Lung (tissue), 12 donors: Measurements from ENCODE around the gene MARCHF3. TPM values are rescaled to one million over a fixed set of nuclear protein-coding genes. Genes with fewer than 3 reads are reported as not detected.
A peak's percentile ranks its signal among the peaks of the same experiment; 100 is the strongest.

ENCODE experiments used
- ATAC-seq: fragments of 200-7000 bp; cut with Tn5 transposase; one replicate; pipeline ENCODE4 v1.9.1; 2020; ENCODE audit warnings: moderate number of reproducible peaks; ENCODE audit not compliant: insufficient read depth, low FRiP score
- DNase-seq, 3 donors: peaks; one replicate each; pipeline ENCODE4 v3.0.0-alpha.2; 2013 to 2017
- H3K27ac ChIP-seq, 2 donors: one replicate each; pipeline ENCODE4 v1.5.1; 2013; ENCODE audit warnings: mild to moderate bottlenecking in 2 of 2, moderate library complexity in 2 of 2, control low read depth in 1 of 2, inconsistent platforms in 1 of 2, low read depth in 1 of 2, low read length in 1 of 2
- H3K27me3 ChIP-seq, 3 donors: one replicate each; pipeline ENCODE4 v1.5.1; 2013; ENCODE audit warnings: low read length in 2 of 3; ENCODE audit not compliant: control insufficient read depth in 3 of 3, insufficient read depth in 3 of 3
- H3K36me3 ChIP-seq, 4 donors: one replicate each; pipeline ENCODE4 v1.5.1; 2013; ENCODE audit warnings: low read length in 4 of 4, mild to moderate bottlenecking in 1 of 4, moderate library complexity in 1 of 4; ENCODE audit not compliant: control insufficient read depth in 4 of 4, insufficient read depth in 4 of 4
- H3K4me1 ChIP-seq, 5 donors: one replicate each; pipeline ENCODE4 v1.5.1; 2013; ENCODE audit warnings: low read length in 5 of 5, mild to moderate bottlenecking in 2 of 5, moderate library complexity in 1 of 5; ENCODE audit not compliant: control insufficient read depth in 5 of 5, insufficient read depth in 5 of 5
- H3K4me3 ChIP-seq: one replicate; pipeline ENCODE4 v1.5.1; 2013; ENCODE audit warnings: mild to moderate bottlenecking, control low read depth, moderate library complexity
- H3K9ac ChIP-seq, 2 donors: one replicate each; pipeline ENCODE4 v1.5.1; 2013; ENCODE audit warnings: low read length in 2 of 2, control low read depth in 1 of 2; ENCODE audit not compliant: insufficient read depth in 1 of 2
- H3K9me3 ChIP-seq, 4 donors: one replicate each; pipeline ENCODE4 v1.5.1; 2013; ENCODE audit warnings: low read length in 3 of 4, mild to moderate bottlenecking in 1 of 4, moderate library complexity in 1 of 4; ENCODE audit not compliant: control insufficient read depth in 4 of 4, insufficient read depth in 3 of 4
- CTCF ChIP-seq: IDR thresholded peaks from 2 replicates; pipeline ENCODE4 v1.5.1; 2012; ENCODE audit warnings: mild to moderate bottlenecking; ENCODE audit errors: control extremely low read depth, extremely low read depth
- WGBS, 2 donors: extraction: QIAGEN DNeasy Blood & Tissue Kit; methylation state at CpG; one replicate each; pipeline ENCODE4 v1.1.7; 2013; 5-methylcytosine and 5-hydroxymethylcytosine counted together
- polyA plus RNA-seq, 2 donors: library from polyadenylated mRNA; stranded (reverse); fragments of 200-250 nt; gene quantifications; one replicate each; pipeline ENCODE4 v1.2.1, GENCODE V29; 2013
- total RNA-seq, 2 donors: library from RNA; depleted of rRNA in 1 of 2; stranded (reverse); fragments of >200 nt in 1 of 2; gene quantifications; one replicate each; pipeline ENCODE4 v1.2.1, GENCODE V29; 2014 to 2021
- donor health status: control.
- donor health status: control.
- donor health status: Bipolar disorder and iron deficiency.
- donor health status: healthy.
- donor health status: DM: yes; HTN: yes; CAD: no.

Gene MARCHF3
- total and polyA plus RNA-seq, 4 donors: 3.7 to 17.0 (median 13.1) TPM

DNA sequence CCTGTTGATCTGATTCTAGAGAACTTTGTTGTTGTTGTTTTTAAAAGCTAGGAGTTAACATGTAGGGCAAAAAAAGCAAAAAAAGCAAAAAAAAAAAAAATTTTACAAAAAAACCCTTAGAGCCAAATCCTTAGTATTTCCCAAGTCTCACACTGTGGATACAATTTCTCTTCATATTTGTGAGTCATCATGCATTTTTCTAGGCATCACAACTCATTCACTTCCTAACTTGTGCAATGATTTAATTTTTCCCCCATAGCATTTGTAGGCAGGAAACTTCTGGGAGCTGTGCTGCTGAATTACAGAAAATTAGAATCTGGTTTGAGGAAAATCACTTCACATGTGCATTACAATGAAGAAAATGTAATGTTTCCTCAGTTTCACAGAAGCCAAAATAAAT, 91.9 kb downstream of the MARCHF3 start:
- peak in 1 of 3 donors; percentile 18 for DNase-seq
- H3K27ac ChIP-seq: no peak overlapping the region
- no peaks in the 10 kb centered on the region for H3K27me3 ChIP-seq
- peaks cover 0 to 9% (median 0%) of the 10 kb centered on the region in 5 donors for H3K4me1 ChIP-seq
- ATAC-seq: peak; percentile 59
- TF ChIP-seq CTCF: no peak
- H3K9ac ChIP-seq: no peak overlapping the region
- no peak overlapping the region for H3K4me3 ChIP-seq
- no peaks in the 10 kb centered on the region for H3K9me3 ChIP-seq
- H3K36me3 ChIP-seq: no peaks in the 10 kb centered on the region

DNA sequence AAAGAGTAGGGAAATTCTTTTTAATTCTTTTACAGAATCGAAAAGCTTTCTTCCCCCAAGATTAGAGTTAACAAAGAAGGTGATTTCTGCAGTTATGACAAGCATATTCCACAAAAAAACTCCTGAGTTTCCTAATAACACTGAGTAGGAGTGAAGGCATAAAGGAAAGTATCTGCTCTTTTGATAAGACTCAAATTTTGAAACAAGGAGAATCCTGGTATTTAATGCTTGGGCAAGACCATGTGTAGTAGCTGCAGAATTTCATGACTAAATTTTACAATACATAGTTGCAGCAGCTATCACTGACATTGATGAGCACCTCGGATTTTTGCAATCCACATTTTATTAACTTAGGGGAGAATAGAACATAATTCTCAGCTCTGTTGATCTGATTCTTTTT, 92.6 kb downstream of the MARCHF3 start:
- H3K36me3 ChIP-seq: no peaks in the 10 kb centered on the region
- DNase-seq: no peak
- no peak for TF ChIP-seq CTCF
- no peak overlapping the region for H3K4me3 ChIP-seq
- no peaks in the 10 kb centered on the region for H3K27me3 ChIP-seq
- no peaks in the 10 kb centered on the region for H3K9me3 ChIP-seq
- no peak overlapping the region for H3K27ac ChIP-seq
- 89 to 96% methylated on average over 2 of the region's 2 CpGs for WGBS, 2 donors
- ATAC-seq: no peak
- H3K9ac ChIP-seq: no peak overlapping the region
- peaks cover 0 to 6% (median 0%) of the 10 kb centered on the region in 5 donors for H3K4me1 ChIP-seq

GRCh38 chr5:126936775-126937418, 93.5 kb downstream of the MARCHF3 start:
- DNase-seq: no peak
- WGBS, 2 donors: 90 to 91% methylated on average over 4 of the region's 4 CpGs
- no peaks in the 10 kb centered on the region for H3K36me3 ChIP-seq
- H3K27ac ChIP-seq: no peak overlapping the region
- H3K27me3 ChIP-seq: no peaks in the 10 kb centered on the region
- no peak for ATAC-seq
- no peaks in the 10 kb centered on the region for H3K9me3 ChIP-seq
- peaks cover 0 to 11% (median 0%) of the 10 kb centered on the region in 5 donors for H3K4me1 ChIP-seq
- no peak overlapping the region for H3K4me3 ChIP-seq
- no peak for TF ChIP-seq CTCF
- H3K9ac ChIP-seq: no peak overlapping the region
